Vagina (tissue), 2 donors: ENCODE measurements around the gene INKA2.

Source experiments
- CTCF ChIP-seq, 3 experiments: fragments of 450-650 bp in 2 of 3; fragments of 200-600 bp in 1 of 3; sonication (generic) in 1 of 3; IDR thresholded peaks; one replicate each; pipeline ENCODE4 v1.5.1; 2017 to 2019; ENCODE audit warnings: antibody characterized with exemption in 3 of 3, mild to moderate bottlenecking in 2 of 3, moderate library complexity in 2 of 3
- POLR2AphosphoS5 ChIP-seq, 2 donors: sonication (generic); formaldehyde crosslinking; IDR thresholded peaks; one replicate each; pipeline ENCODE4 v1.9.0; 2017; ENCODE audit warnings: antibody characterized with exemption in 2 of 2, mild to moderate bottlenecking in 2 of 2, low read depth in 1 of 2; ENCODE audit not compliant: insufficient read depth in 1 of 2

- no peak for TF ChIP-seq CTCF (IDR thresholded peaks at IDR 0.05)
- no peak for TF ChIP-seq POLR2AphosphoS5 (IDR thresholded peaks at IDR 0.05; ENCODE audit: insufficient read depth in 1 of 2, low read depth in 1 of 2)
These were observed 8.8 kb upstream of the INKA2 start for GRCh38 chr1:111747947-111748346.
